H1 (cell line): Measurements from ENCODE around the gene XYLB. TPM values are rescaled to one million over a fixed set of nuclear protein-coding genes. Genes with fewer than 3 reads are reported as not detected.
A peak's percentile ranks its signal among the peaks of the same experiment; 100 is the strongest.

ENCODE experiments used
- CTCF ChIA-PET: fragments of 300-600 bp; sonication (Branson Sonifier 250); formaldehyde crosslinking; loops from one replicate; lab custom pipeline; 2021; ENCODE audit not compliant: partially characterized antibody; lab: Charles Lee
- POLR2A ChIA-PET: fragments of 300-600 bp; sonication (Branson Sonifier 250); formaldehyde crosslinking; loops from one replicate; lab custom pipeline; 2021; ENCODE audit warnings: inconsistent platforms; ENCODE audit not compliant: partially characterized antibody; lab: Charles Lee
- DNase-seq, 2 experiments: peaks; one replicate each; pipeline versions ENCODE4 v3.0.0 to v3.0.0-alpha.2; 2010 to 2022; ENCODE audit warnings: low spot score in 2 of 2, low read depth in 1 of 2, mixed read lengths in 1 of 2
- FAIRE-seq: peaks from 2 replicates; lab custom pipeline; 2011; peaks lifted over from hg19 to GRCh38; lab: Jason Lieb, UNC
- H2AFZ ChIP-seq: 2 replicates; pipeline ENCODE4 v1.8.1; 2012; ENCODE audit warnings: low read length, inconsistent platforms
- H2AK5ac ChIP-seq: 2 replicates; pipeline ENCODE4 v1.6.1; 2013; ENCODE audit warnings: low read depth, low read length
- H2BK120ac ChIP-seq: replicated peaks from 2 replicates; pipeline ENCODE3; 2013; ENCODE audit warnings: low read depth, low read length, inconsistent platforms
- H2BK12ac ChIP-seq: 2 replicates; pipeline ENCODE4 v1.6.1; 2013; ENCODE audit warnings: low read depth, low read length
- H2BK15ac ChIP-seq: 2 replicates; pipeline ENCODE4 v1.6.1; 2013; ENCODE audit warnings: low read length
- H2BK20ac ChIP-seq: 2 replicates; pipeline ENCODE4 v1.6.1; 2013; ENCODE audit warnings: low read length
- H2BK5ac ChIP-seq: 2 replicates; pipeline ENCODE4 v1.6.1; 2013; ENCODE audit warnings: low read depth, low read length
- H3K14ac ChIP-seq: 2 replicates; pipeline ENCODE4 v1.6.1; 2013; ENCODE audit warnings: inconsistent platforms; ENCODE audit not compliant: insufficient read length
- H3K18ac ChIP-seq: 2 replicates; pipeline ENCODE4 v1.6.1; 2013; ENCODE audit warnings: low read length; ENCODE audit errors: extremely low read depth
- H3K23ac ChIP-seq: 2 replicates; pipeline ENCODE4 v1.6.1; 2013; ENCODE audit warnings: inconsistent platforms; ENCODE audit not compliant: insufficient read length
- H3K23me2 ChIP-seq: 2 replicates; pipeline ENCODE4 v1.6.1; 2013; ENCODE audit warnings: low read depth, low read length
- H3K27ac ChIP-seq: 2 replicates; pipeline ENCODE4 v1.6.1; 2011; ENCODE audit warnings: low read depth, low read length, inconsistent platforms
- H3K27me3 ChIP-seq, 4 experiments: replicated peaks in 1 of 4; 1 replicate in 1 of 4; 2 replicates in 3 of 4; pipeline versions ENCODE4 v1.6.1 to v1.8.1; 2011 to 2013; ENCODE audit warnings: low read length in 3 of 4, mild to moderate bottlenecking in 3 of 4, inconsistent platforms in 2 of 4, mixed read lengths in 2 of 4, moderate library complexity in 1 of 4; ENCODE audit not compliant: control insufficient read depth in 3 of 4, insufficient read depth in 3 of 4; ENCODE audit errors: extremely low read depth in 1 of 4
- H3K36me3 ChIP-seq, 4 experiments: 2 replicates each; pipeline versions ENCODE4 v1.6.1 to v1.8.1; 2011 to 2013; ENCODE audit warnings: mild to moderate bottlenecking in 4 of 4, low read length in 3 of 4, moderate library complexity in 2 of 4, control low read depth in 1 of 4, inconsistent platforms in 1 of 4; ENCODE audit not compliant: insufficient read depth in 4 of 4, control insufficient read depth in 2 of 4
- H3K4ac ChIP-seq: replicated peaks from 2 replicates; pipeline ENCODE3; 2013; ENCODE audit warnings: low read length, low read depth, mixed read lengths, inconsistent platforms; ENCODE audit not compliant: insufficient read length
- H3K4me1 ChIP-seq, 4 experiments: replicated peaks in 1 of 4; 1 replicate in 1 of 4; 2 replicates in 3 of 4; pipeline versions ENCODE4 v1.6.1 to v1.8.1; 2011 to 2013; ENCODE audit warnings: low read length in 3 of 4, inconsistent platforms in 2 of 4, mixed read lengths in 1 of 4; ENCODE audit not compliant: insufficient read depth in 4 of 4, control insufficient read depth in 3 of 4
- H3K4me2 ChIP-seq, 2 experiments: 2 replicates each; pipeline versions ENCODE4 v1.6.1 to v1.8.1; 2011 to 2013; ENCODE audit warnings: low read depth in 2 of 2, low read length in 2 of 2, control low read depth in 1 of 2, inconsistent platforms in 1 of 2, mild to moderate bottlenecking in 1 of 2; ENCODE audit not compliant: insufficient read depth in 1 of 2
- H3K4me3 ChIP-seq, 4 experiments: fragments of 200-600, 300-600 bp in 1 of 4; sonication (generic), shearing (Covaris generic), sonication (Bioruptor Twin) in 1 of 4; 2 replicates each; pipeline versions ENCODE4 v1.5.1 to v1.8.1; 2011 to 2016; ENCODE audit warnings: low read length in 4 of 4, low read depth in 3 of 4, control low read depth in 2 of 4, inconsistent platforms in 2 of 4, mild to moderate bottlenecking in 2 of 4, mixed read lengths in 1 of 4, moderate library complexity in 1 of 4; ENCODE audit not compliant: insufficient read depth in 2 of 4; ENCODE audit errors: extremely low read depth in 1 of 4
- H3K56ac ChIP-seq: replicated peaks from 2 replicates; pipeline ENCODE3; 2013; ENCODE audit warnings: low read depth, mild to moderate bottlenecking, mixed read lengths, low read length, inconsistent platforms; ENCODE audit not compliant: insufficient read length
- H3K79me1 ChIP-seq: 2 replicates; pipeline ENCODE4 v1.6.1; 2013; ENCODE audit warnings: low read depth, low read length, control low read depth
- H3K79me2 ChIP-seq, 2 experiments: 2 replicates each; pipeline versions ENCODE4 v1.6.1 to v1.8.1; 2012 to 2013; ENCODE audit warnings: low read length in 2 of 2, mild to moderate bottlenecking in 2 of 2, inconsistent platforms in 1 of 2; ENCODE audit not compliant: insufficient read depth in 2 of 2, control insufficient read depth in 1 of 2
- H3K9ac ChIP-seq, 4 experiments: replicated peaks in 1 of 4; 1 replicate in 1 of 4; 2 replicates in 3 of 4; pipeline versions ENCODE4 v1.6.1 to v1.8.1; 2011 to 2013; ENCODE audit warnings: low read depth in 3 of 4, low read length in 3 of 4, control low read depth in 2 of 4, mild to moderate bottlenecking in 2 of 4, moderate library complexity in 2 of 4, inconsistent platforms in 1 of 4; ENCODE audit errors: extremely low read depth in 1 of 4
- H3K9me3 ChIP-seq, 2 experiments: 2 replicates each; pipeline versions ENCODE4 v1.6.1 to v1.8.1; 2012 to 2013; ENCODE audit warnings: mild to moderate bottlenecking in 2 of 2, moderate library complexity in 2 of 2, control low read depth in 1 of 2, inconsistent platforms in 1 of 2, low read depth in 1 of 2, low read length in 1 of 2, mixed read lengths in 1 of 2; ENCODE audit not compliant: insufficient read depth in 2 of 2
- H4K20me1 ChIP-seq, 2 experiments: replicated peaks in 1 of 2; 2 replicates each; pipeline versions ENCODE3 to v1.8.1; 2011 to 2013; ENCODE audit warnings: inconsistent platforms in 2 of 2, low read length in 2 of 2, mild to moderate bottlenecking in 1 of 2; ENCODE audit not compliant: insufficient read depth in 2 of 2, control insufficient read depth in 1 of 2
- H4K5ac ChIP-seq: 2 replicates; pipeline ENCODE4 v1.6.1; 2013; ENCODE audit warnings: low read length, low read depth, mixed read lengths, inconsistent platforms; ENCODE audit not compliant: insufficient read length
- H4K8ac ChIP-seq: 2 replicates; pipeline ENCODE4 v1.8.0; 2013; ENCODE audit warnings: mild to moderate bottlenecking, moderate library complexity, low read length, inconsistent platforms; ENCODE audit not compliant: insufficient read depth; ENCODE audit errors: extremely low read depth
- H4K91ac ChIP-seq: replicated peaks from 2 replicates; pipeline ENCODE3; 2013; ENCODE audit warnings: low read length, mixed read lengths, inconsistent platforms; ENCODE audit not compliant: insufficient read length
- ATF3 ChIP-seq: IDR thresholded peaks from 2 replicates; pipeline ENCODE4 v1.6.1; 2011; ENCODE audit warnings: low read depth, mild to moderate bottlenecking, low read length; ENCODE audit not compliant: insufficient read depth
- BCL11A ChIP-seq, 2 experiments: IDR thresholded peaks; one replicate each; pipeline ENCODE4 v1.6.1; 2011; ENCODE audit warnings: low read depth in 2 of 2, low read length in 2 of 2, mild to moderate bottlenecking in 2 of 2
- EZH2 ChIP-seq: fragments of 200-600 bp; sonication (generic); IDR thresholded peaks from 2 replicates; pipeline ENCODE4 v1.7.1; 2012; ENCODE audit warnings: low read depth, mild to moderate bottlenecking, moderate library complexity, low read length, inconsistent platforms; ENCODE audit not compliant: severe bottlenecking
- PHF8 ChIP-seq: fragments of 200-600 bp; sonication (generic); conservative IDR thresholded peaks from 2 replicates; pipeline ENCODE4 v1.7.1; 2012; ENCODE audit warnings: low read depth, mild to moderate bottlenecking, inconsistent platforms, low read length, moderate library complexity
- SRF ChIP-seq: IDR thresholded peaks from 2 replicates; pipeline ENCODE4 v1.6.1; 2011; ENCODE audit warnings: mild to moderate bottlenecking, low read depth, low read length, moderate library complexity
- TAF7 ChIP-seq: optimal IDR thresholded peaks from 2 replicates; pipeline ENCODE3; 2011; ENCODE audit warnings: low read depth, mild to moderate bottlenecking, inconsistent platforms, low read length, moderate library complexity, borderline replicate concordance
- WGBS, 2 experiments: shearing (Covaris generic) in 1 of 2; methylation state at CpG; one replicate each; pipeline versions ENCODE4 v1.1.6 to v1.1.7; 2013 to 2015; ENCODE audit warnings: low lambda C conversion rate in 2 of 2, mixed read lengths in 2 of 2, inconsistent platforms in 1 of 2, low coverage in 1 of 2, missing lambda C conversion rate in 1 of 2; ENCODE audit not compliant: insufficient replicate concordance in 2 of 2, insufficient coverage in 1 of 2, insufficient read length in 1 of 2; ENCODE audit errors: extremely low coverage in 1 of 2, missing lambda C conversion rate in 1 of 2; 5-methylcytosine and 5-hydroxymethylcytosine counted together
- polyA plus RNA-seq, 7 experiments: library from polyadenylated mRNA; depleted of rRNA in 3 of 7; stranded (reverse) in 5 of 7; unstranded in 2 of 7; fragments of >200 nt in 5 of 7; fragments of 200-250 nt in 2 of 7; gene quantifications; 1 replicate in 5 of 7; 2 replicates in 1 of 7; 4 replicates in 1 of 7; pipeline versions ENCODE4 v1.2.1 to v1.2.3, GENCODE V29; 2011 to 2013; ENCODE audit warnings: missing spikeins in 2 of 7, mixed read lengths in 2 of 7
- total RNA-seq: library from RNA; stranded (reverse); fragmentation: NEBNext Ultra II Directional; extraction: Animal tissue kit (Norgen Biotek cat#: 25700); gene quantifications from 2 replicates; pipeline ENCODE4 v1.2.1, GENCODE V29; 2021
- TF ChIP-seq, protein P1 (sequence below), 3 experiments: IDR thresholded peaks; 1 replicate in 2 of 3; 2 replicates in 1 of 3; pipeline versions ENCODE4 v1.5.1 to v1.6.1; 2011; ENCODE audit warnings: low read length in 3 of 3, mild to moderate bottlenecking in 3 of 3, inconsistent platforms in 2 of 3, low read depth in 1 of 3, moderate library complexity in 1 of 3; ENCODE audit not compliant: insufficient read depth in 1 of 3; ENCODE audit errors: control extremely low read depth in 1 of 3

Gene XYLB
- total and polyA plus RNA-seq, 2 of the 8 experiments (the other 6 are each of a cell fraction or from before 2014, with no cell fraction given), result 1.7 to 5.5 TPM

- Histone ChIP-seq H3K18ac (no peak overlapping the region; the same call in 1 of the 2 replicates), H3K36me3 (no peaks in the 10 kb centered on the region), H3K79me2 (no peaks in the 10 kb centered on the region), H2BK5ac (no peak overlapping the region), H2BK12ac (0 out of 2 replicates have a peak overlapping the region, but pooled peaks have one; percentile 13), H2AK5ac (no peak overlapping the region), H3K27me3 (peaks cover 0 to 14% (median 4%) of the 10 kb centered on the region in 4 experiments; a peak in 4 of 7 replicates), H3K4ac (no peak overlapping the region), H3K23ac (no peak overlapping the region), H3K4me2 (peak overlapping the region; percentile 65 to 88), H4K8ac (no peak overlapping the region; the same call in 1 of the 2 replicates), H2BK15ac (no peak overlapping the region; the same call in 1 of the 2 replicates), H3K9me3 (no peaks in the 10 kb centered on the region), H3K4me1 (0 out of 7 replicates have a peak, but pooled peaks cover 0 to 3% (median 0%) of the 10 kb centered on the region in 4 experiments), H3K14ac (no peak overlapping the region), H4K91ac (no peak overlapping the region), H3K56ac (no peak overlapping the region), H3K79me1 (no peaks in the 10 kb centered on the region; the same call in 1 of the 2 replicates), H3K4me3 (peak overlapping the region in 3 of 4 experiments; percentile 65 to 71 (median 65); a peak in 7 of 8 replicates), H2BK20ac (no peak overlapping the region), H2AFZ (peak overlapping the region; percentile 74; the same call in 1 of the 2 replicates), H3K23me2 (peaks cover 3% of the 10 kb centered on the region; the same call in 1 of the 2 replicates), H2BK120ac (no peak overlapping the region), H4K20me1 (no peaks in the 10 kb centered on the region), H3K27ac (no peak overlapping the region), H3K9ac (no peak overlapping the region), H4K5ac (no peak overlapping the region)
- CTCF ChIA-PET, result interaction anchor here (0.6 to 4.8 kb wide), 41 partner anchors 8 to 397 kb away, joined by 3 to 47 read pairs (median 4); partner anchors contain the start of genes EXOG and MYD88
- POLR2A ChIA-PET, result interaction anchor here (0.8 to 2.5 kb wide), 3 partner anchors 107 to 182 kb away, joined by 3 to 10 read pairs (median 3); partner anchors contain the start of gene ACVR2B
- WGBS, 2 experiments, result 39% methylated on average over 10 of the region's 10 CpGs; no CpG with 5 or more reads in 1 of the 2 experiments
- DNase-seq (no peak), FAIRE-seq (no peak)
- TF ChIP-seq ATF3 (no peak), EZH2 (no peak), TAF7 (no peak), SRF (no peak), PHF8 (no peak), BCL11A (IDR thresholded peaks at IDR 0.05; ENCODE audit: low read depth in 2 of 2, low read length in 2 of 2) (no peak)
- TF ChIP-seq, protein P1, sequence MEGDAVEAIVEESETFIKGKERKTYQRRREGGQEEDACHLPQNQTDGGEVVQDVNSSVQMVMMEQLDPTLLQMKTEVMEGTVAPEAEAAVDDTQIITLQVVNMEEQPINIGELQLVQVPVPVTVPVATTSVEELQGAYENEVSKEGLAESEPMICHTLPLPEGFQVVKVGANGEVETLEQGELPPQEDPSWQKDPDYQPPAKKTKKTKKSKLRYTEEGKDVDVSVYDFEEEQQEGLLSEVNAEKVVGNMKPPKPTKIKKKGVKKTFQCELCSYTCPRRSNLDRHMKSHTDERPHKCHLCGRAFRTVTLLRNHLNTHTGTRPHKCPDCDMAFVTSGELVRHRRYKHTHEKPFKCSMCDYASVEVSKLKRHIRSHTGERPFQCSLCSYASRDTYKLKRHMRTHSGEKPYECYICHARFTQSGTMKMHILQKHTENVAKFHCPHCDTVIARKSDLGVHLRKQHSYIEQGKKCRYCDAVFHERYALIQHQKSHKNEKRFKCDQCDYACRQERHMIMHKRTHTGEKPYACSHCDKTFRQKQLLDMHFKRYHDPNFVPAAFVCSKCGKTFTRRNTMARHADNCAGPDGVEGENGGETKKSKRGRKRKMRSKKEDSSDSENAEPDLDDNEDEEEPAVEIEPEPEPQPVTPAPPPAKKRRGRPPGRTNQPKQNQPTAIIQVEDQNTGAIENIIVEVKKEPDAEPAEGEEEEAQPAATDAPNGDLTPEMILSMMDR (IDR thresholded peaks at IDR 0.05; ENCODE audit: control extremely low read depth in 1 of 3, insufficient read depth in 1 of 3, low read depth in 1 of 3, low read length in 3 of 3), result no peak
Measured at GRCh38 chr3:38345879-38346586, 552 bp upstream of the XYLB start.
